ENCODE data around the gene NLRP5.

DNA sequence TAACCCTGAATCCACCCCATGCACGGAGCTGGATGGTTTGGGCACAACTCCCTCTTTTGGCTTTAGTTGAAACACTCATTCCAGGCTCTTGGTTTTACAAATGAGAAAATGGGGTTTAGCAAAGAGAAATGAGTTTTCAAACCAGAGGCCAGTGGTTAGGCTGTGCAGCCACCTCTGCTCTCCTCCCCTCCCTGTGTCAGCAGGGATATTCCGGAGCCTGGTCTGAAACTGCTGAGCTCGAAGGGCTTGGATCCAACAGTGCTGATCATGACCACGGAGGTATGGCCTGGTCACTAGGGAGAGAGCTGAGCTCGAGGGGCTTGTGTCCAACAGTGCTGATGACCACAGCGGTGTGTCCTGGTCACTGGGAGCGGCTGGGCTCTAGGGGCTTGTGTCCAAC lies 93.0 kb downstream of the NLRP5 start:
- TF ChIP-seq, protein P1, sequence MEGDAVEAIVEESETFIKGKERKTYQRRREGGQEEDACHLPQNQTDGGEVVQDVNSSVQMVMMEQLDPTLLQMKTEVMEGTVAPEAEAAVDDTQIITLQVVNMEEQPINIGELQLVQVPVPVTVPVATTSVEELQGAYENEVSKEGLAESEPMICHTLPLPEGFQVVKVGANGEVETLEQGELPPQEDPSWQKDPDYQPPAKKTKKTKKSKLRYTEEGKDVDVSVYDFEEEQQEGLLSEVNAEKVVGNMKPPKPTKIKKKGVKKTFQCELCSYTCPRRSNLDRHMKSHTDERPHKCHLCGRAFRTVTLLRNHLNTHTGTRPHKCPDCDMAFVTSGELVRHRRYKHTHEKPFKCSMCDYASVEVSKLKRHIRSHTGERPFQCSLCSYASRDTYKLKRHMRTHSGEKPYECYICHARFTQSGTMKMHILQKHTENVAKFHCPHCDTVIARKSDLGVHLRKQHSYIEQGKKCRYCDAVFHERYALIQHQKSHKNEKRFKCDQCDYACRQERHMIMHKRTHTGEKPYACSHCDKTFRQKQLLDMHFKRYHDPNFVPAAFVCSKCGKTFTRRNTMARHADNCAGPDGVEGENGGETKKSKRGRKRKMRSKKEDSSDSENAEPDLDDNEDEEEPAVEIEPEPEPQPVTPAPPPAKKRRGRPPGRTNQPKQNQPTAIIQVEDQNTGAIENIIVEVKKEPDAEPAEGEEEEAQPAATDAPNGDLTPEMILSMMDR (conservative IDR thresholded peaks at IDR 0.05; ENCODE audit: low read depth, low read length): no peak
- no peak for TF ChIP-seq EZH2phosphoT487 (IDR thresholded peaks at IDR 0.05; ENCODE audit: borderline replicate concordance, low read length)
- no peak for TF ChIP-seq EZH2 (IDR thresholded peaks at IDR 0.05; ENCODE audit: low read length, unreplicated experiment)
